ENCODE data around the gene PSMD2. TPM values are rescaled to one million over a fixed set of nuclear protein-coding genes. Genes with fewer than 3 reads are reported as not detected.

Gene PSMD2
- total and polyA plus RNA-seq, 8 donors: 182 to 263 (median 213) TPM

GRCh38 chr3:184299488-184300377 lies 692 bp downstream of the PSMD2 start:
- DNase-seq (no peak), ATAC-seq (peak; percentile 15)
- no peak for TF ChIP-seq CTCF (IDR thresholded peaks at IDR 0.05)
- Histone ChIP-seq H3K4me3 (peak overlapping the region; percentile 90 to 100), H3K4me1 (peaks cover 5 to 25% of the 10 kb centered on the region in 2 donors), H3K27me3 (no peaks in the 10 kb centered on the region), H3K9me3 (no peaks in the 10 kb centered on the region), H3K36me3 (peaks cover 4 to 47% of the 10 kb centered on the region in 2 donors), H3K27ac (peak overlapping the region; percentile 57 to 80)
- intact Hi-C loops (cut with DNase I): no loop called here

- intact Hi-C loops (cut with DNase I): no loop called here
- Histone ChIP-seq H3K9me3 (no peaks in the 10 kb centered on the region), H3K4me1 (peaks cover 5 to 25% of the 10 kb centered on the region in 2 donors), H3K27ac (no peak overlapping the region), H3K27me3 (no peaks in the 10 kb centered on the region), H3K36me3 (peaks cover 7 to 53% of the 10 kb centered on the region in 2 donors), H3K4me3 (peak overlapping the region in 1 of 2 donors; percentile 100)
- no peak for TF ChIP-seq CTCF (IDR thresholded peaks at IDR 0.05)
- DNase-seq (no peak), ATAC-seq (no peak)
These were observed 1.3 kb downstream of the PSMD2 start for GRCh38 chr3:184300378-184300720.

- H3K27me3 ChIP-seq: no peaks in the 10 kb centered on the region
- DNase-seq (no peak), ATAC-seq (peak; percentile 46)
- no peak for TF ChIP-seq CTCF (IDR thresholded peaks at IDR 0.05)
- intact Hi-C loops (cut with DNase I): no loop called here
- H3K4me3 ChIP-seq: no peak overlapping the region
- no peak overlapping the region for H3K27ac ChIP-seq
- peaks cover 0 to 9% of the 10 kb centered on the region in 2 donors for H3K4me1 ChIP-seq
- H3K36me3 ChIP-seq: peaks cover 7 to 98% of the 10 kb centered on the region in 2 donors
- no peaks in the 10 kb centered on the region for H3K9me3 ChIP-seq
These were observed 6.5 kb downstream of the PSMD2 start for GRCh38 chr3:184305577-184305976.

GRCh38 chr3:184306341-184306972 lies 7.4 kb downstream of the PSMD2 start:
- Histone ChIP-seq H3K27ac (no peak overlapping the region), H3K36me3 (peaks cover 7 to 89% of the 10 kb centered on the region in 2 donors), H3K27me3 (no peaks in the 10 kb centered on the region), H3K4me3 (no peak overlapping the region), H3K4me1 (peaks cover 0 to under 1% of the 10 kb centered on the region in 2 donors), H3K9me3 (no peaks in the 10 kb centered on the region)
- intact Hi-C loops (cut with DNase I): no loop called here
- ATAC-seq (no peak), DNase-seq (no peak)
- no peak for TF ChIP-seq CTCF (IDR thresholded peaks at IDR 0.05)

GRCh38 chr3:184307915-184308314 lies 8.9 kb downstream of the PSMD2 start:
- DNase-seq: no peak
- no peak overlapping the region for H3K4me3 ChIP-seq
- H3K9me3 ChIP-seq: no peaks in the 10 kb centered on the region
- no peak for TF ChIP-seq CTCF (IDR thresholded peaks at IDR 0.05)
- peaks cover 3 to 75% of the 10 kb centered on the region in 2 donors for H3K36me3 ChIP-seq
- no peak for ATAC-seq
- no peaks in the 10 kb centered on the region for H3K27me3 ChIP-seq
- H3K4me1 ChIP-seq: no peaks in the 10 kb centered on the region
- intact Hi-C loops (cut with DNase I): no loop called here
- H3K27ac ChIP-seq: no peak overlapping the region
